ENCODE measurements around the gene ELK4. TPM values are rescaled to one million over a fixed set of nuclear protein-coding genes. Genes with fewer than 3 reads are reported as not detected.

Gene ELK4
- total and polyA plus RNA-seq, 2 of the 8 experiments (the other 6 are each of a cell fraction or from before 2014, with no cell fraction given), result 2.9 to 26.3 TPM

GRCh38 chr1:205630651-205631009 is 1.2 kb downstream of the ELK4 start (continued):
- no peak for TF ChIP-seq CHD7 (IDR thresholded peaks at IDR 0.05; ENCODE audit: insufficient replicate concordance, low read length)
- TF ChIP-seq ATF2 (IDR thresholded peaks at IDR 0.05; ENCODE audit: low read length), result no peak
